22Rv1 (cell line): ENCODE data around the gene STK11IP.

Source experiments
- H3K27ac ChIP-seq: fragments of 450-650 bp; 2 replicates; pipeline ENCODE4 v1.5.1; 2017
- CTCF ChIP-seq: fragments of 450-650 bp; IDR thresholded peaks from 2 replicates; pipeline ENCODE4 v1.5.1; 2017; ENCODE audit warnings: mild to moderate bottlenecking
- ZFX ChIP-seq: fragments of 450-650 bp; IDR thresholded peaks from 2 replicates; pipeline ENCODE4 v1.6.1; 2017; ENCODE audit warnings: antibody characterized with exemption, borderline replicate concordance

The STK11IP gene

GRCh38 chr2:219637842-219638185, 40.2 kb downstream of the STK11IP start:
- TF ChIP-seq ZFX (no peak), CTCF (no peak)
- H3K27ac ChIP-seq: no peak overlapping the region

- no peak for TF ChIP-seq CTCF
- no peak for TF ChIP-seq ZFX
- no peak overlapping the region for H3K27ac ChIP-seq
These were observed 40.7 kb downstream of the STK11IP start for GRCh38 chr2:219638217-219638947.

GRCh38 chr2:219638948-219639755, 41.5 kb downstream of the STK11IP start:
- no peak for TF ChIP-seq CTCF
- TF ChIP-seq ZFX: no peak
- no peak overlapping the region for H3K27ac ChIP-seq

GRCh38 chr2:219641390-219642068, 43.9 kb downstream of the STK11IP start:
- H3K27ac ChIP-seq: no peak overlapping the region
- TF ChIP-seq ZFX: no peak
- no peak for TF ChIP-seq CTCF

GRCh38 chr2:219642069-219642454, 44.4 kb downstream of the STK11IP start:
- TF ChIP-seq CTCF: no peak
- TF ChIP-seq ZFX: no peak
- H3K27ac ChIP-seq: no peak overlapping the region

GRCh38 chr2:219642465-219643083, 44.9 kb downstream of the STK11IP start:
- no peak for TF ChIP-seq ZFX
- TF ChIP-seq CTCF: peak; percentile 99
- H3K27ac ChIP-seq: no peak overlapping the region
